KMS-11 (cell line): ENCODE measurements around the gene MATK.
"Not testable (repeated sequence)": the region's sequence is repeated elsewhere in the genome, so short reads cannot be mapped to it uniquely, and the experiment has no call there.

Experiments
- H2AFZ ChIP-seq: fragments of 200-600 bp; sonication (generic); 2 replicates; pipeline ENCODE4 v1.6.1; 2016; ENCODE audit warnings: antibody characterized with exemption, mixed run types, low read depth
- H3K27ac ChIP-seq: fragments of 200-600 bp; sonication (generic); 2 replicates; pipeline ENCODE4 v1.6.1; 2016; ENCODE audit warnings: mild to moderate bottlenecking, mixed run types
- H3K27me3 ChIP-seq: fragments of 200-600 bp; sonication (generic); 2 replicates; pipeline ENCODE4 v1.6.1; 2017; ENCODE audit warnings: mild to moderate bottlenecking, low read depth, mixed run types, moderate library complexity; ENCODE audit not compliant: insufficient read depth
- H3K36me3 ChIP-seq: fragments of 200-600 bp; sonication (generic); 2 replicates; pipeline ENCODE4 v1.6.1; 2017; ENCODE audit warnings: mild to moderate bottlenecking, mixed run types; ENCODE audit not compliant: insufficient read depth
- H3K4me1 ChIP-seq: fragments of 200-600 bp; sonication (generic); 2 replicates; pipeline ENCODE4 v1.6.1; 2016; ENCODE audit warnings: mild to moderate bottlenecking, low read depth, mixed run types; ENCODE audit not compliant: poor library complexity, severe bottlenecking
- H3K4me2 ChIP-seq: fragments of 200-600 bp; sonication (generic); 2 replicates; pipeline ENCODE4 v1.7.0; 2016; ENCODE audit warnings: mild to moderate bottlenecking, mixed run types
- H3K4me3 ChIP-seq: fragments of 200-600 bp; sonication (generic); IDR thresholded peaks from 2 replicates; pipeline ENCODE4 v1.6.1; 2017; ENCODE audit warnings: low read depth, low read length, mixed read lengths; ENCODE audit not compliant: insufficient read depth
- H3K79me2 ChIP-seq: fragments of 200-600 bp; sonication (generic); 2 replicates; pipeline ENCODE4 v1.6.1; 2016; ENCODE audit warnings: low read depth, mixed run types; ENCODE audit not compliant: insufficient read depth
- H3K9ac ChIP-seq: fragments of 200-600 bp; sonication (generic); 2 replicates; pipeline ENCODE4 v1.6.1; 2016; ENCODE audit warnings: mild to moderate bottlenecking, mixed run types
- H4K20me1 ChIP-seq: fragments of 200-600 bp; sonication (generic); 2 replicates; pipeline ENCODE4 v1.6.1; 2016; ENCODE audit warnings: mild to moderate bottlenecking, mixed run types; ENCODE audit not compliant: insufficient read depth
- TF ChIP-seq, protein P1 (sequence below): fragments of 200-600 bp; sonication (generic); conservative IDR thresholded peaks from 2 replicates; pipeline ENCODE4 v1.6.1; 2017; ENCODE audit warnings: low read depth, mild to moderate bottlenecking, antibody characterized with exemption, low read length, moderate library complexity, mixed read lengths

MATK gene

DNA sequence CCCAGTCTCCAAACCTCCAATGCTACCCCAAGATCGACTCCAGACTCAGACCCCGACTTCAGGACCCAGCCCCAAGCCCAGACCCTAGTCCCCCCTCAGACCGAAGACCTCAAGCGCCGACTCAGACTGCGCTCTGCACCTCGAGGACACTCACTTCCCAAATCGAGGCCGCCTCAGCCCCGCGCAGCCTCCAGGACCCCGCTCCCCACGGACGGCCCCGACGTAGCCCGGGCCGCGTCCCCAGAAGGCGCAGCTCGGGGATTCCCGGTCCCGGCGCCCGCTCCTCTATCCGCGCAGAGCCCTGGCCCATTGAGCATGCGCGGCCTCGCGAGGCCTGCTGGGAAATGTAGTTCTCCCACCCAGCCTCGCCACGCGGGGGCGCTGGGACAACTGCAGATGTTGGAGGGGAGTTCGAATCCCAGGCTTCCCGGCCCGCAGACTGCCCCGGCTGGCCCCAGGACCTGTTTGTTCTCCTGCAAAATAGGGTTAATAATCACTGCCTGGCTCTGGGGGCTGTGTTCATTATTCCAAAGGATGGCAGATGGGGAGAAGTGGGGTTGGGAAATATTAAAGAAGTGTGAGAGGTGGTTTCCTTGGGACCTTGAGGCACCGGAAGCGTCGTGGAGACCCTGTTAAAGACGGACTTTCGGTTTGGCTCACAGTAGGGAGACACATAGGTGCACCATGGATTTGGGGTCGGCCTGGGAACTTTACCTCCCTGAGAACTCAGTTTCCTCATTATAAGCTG, 24.6 kb downstream of the MATK start, which contains the start of gene APBA3:
APBA3 (minus strand) TSS at position 311 of the 748 bp plus-strand sequence. CDS start 1,428 bp downstream, outside the sequence.
- peak within 1 kb of the TSS; percentile 90 for H3K9ac ChIP-seq
- no peaks in the 10 kb centered on the region for H4K20me1 ChIP-seq
- peak within 1 kb of the TSS; percentile 91 for H3K27ac ChIP-seq
- peak within 1 kb of the TSS; percentile 80 for H3K4me2 ChIP-seq
- peaks cover 10% of the 10 kb centered on the region; the same call in 1 of the 2 replicates for H3K79me2 ChIP-seq
- no peaks in the 10 kb centered on the region for H3K36me3 ChIP-seq
- H3K27me3 ChIP-seq = no peaks in the 10 kb centered on the region
- peak within 1 kb of the TSS; percentile 86 for H2AFZ ChIP-seq
- peaks cover 23% of the 10 kb centered on the region for H3K4me1 ChIP-seq
- TF ChIP-seq, protein P1, sequence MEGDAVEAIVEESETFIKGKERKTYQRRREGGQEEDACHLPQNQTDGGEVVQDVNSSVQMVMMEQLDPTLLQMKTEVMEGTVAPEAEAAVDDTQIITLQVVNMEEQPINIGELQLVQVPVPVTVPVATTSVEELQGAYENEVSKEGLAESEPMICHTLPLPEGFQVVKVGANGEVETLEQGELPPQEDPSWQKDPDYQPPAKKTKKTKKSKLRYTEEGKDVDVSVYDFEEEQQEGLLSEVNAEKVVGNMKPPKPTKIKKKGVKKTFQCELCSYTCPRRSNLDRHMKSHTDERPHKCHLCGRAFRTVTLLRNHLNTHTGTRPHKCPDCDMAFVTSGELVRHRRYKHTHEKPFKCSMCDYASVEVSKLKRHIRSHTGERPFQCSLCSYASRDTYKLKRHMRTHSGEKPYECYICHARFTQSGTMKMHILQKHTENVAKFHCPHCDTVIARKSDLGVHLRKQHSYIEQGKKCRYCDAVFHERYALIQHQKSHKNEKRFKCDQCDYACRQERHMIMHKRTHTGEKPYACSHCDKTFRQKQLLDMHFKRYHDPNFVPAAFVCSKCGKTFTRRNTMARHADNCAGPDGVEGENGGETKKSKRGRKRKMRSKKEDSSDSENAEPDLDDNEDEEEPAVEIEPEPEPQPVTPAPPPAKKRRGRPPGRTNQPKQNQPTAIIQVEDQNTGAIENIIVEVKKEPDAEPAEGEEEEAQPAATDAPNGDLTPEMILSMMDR = peak; percentile 81
- H3K4me3 ChIP-seq = no peak within 1 kb of the TSS

DNA sequence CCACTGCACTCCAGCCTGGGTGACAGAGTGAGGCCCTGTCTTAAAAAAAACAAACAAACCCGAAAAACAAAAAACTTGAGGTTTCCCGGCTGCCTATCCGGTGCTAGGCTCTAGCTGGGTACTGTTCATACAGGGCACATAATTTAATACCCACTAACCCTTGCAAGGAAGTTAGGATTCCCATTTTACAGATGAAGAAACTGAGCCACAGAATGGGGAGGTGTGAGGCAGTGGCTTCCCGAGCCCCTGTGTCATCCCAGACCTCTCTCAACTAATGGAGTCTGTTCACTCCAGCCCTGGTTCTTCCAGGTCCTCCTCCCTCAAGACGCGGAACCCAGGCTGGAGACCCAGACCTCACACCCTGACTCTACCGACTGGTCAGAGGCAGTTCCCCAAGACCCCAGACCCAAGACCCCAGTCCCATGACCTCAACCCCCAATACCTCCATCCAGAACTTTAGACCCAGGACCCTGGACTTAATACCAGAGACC, 25.3 kb downstream of the MATK start:
- peak overlapping the region; percentile 90 for H3K9ac ChIP-seq
- H3K4me3 ChIP-seq = no peak overlapping the region
- no peaks in the 10 kb centered on the region for H3K36me3 ChIP-seq
- peak overlapping the region; percentile 80 for H3K4me2 ChIP-seq
- H3K27me3 ChIP-seq = no peaks in the 10 kb centered on the region
- no peaks in the 10 kb centered on the region for H4K20me1 ChIP-seq
- peak overlapping the region; percentile 65 for H3K27ac ChIP-seq
- TF ChIP-seq, protein P1 = no peak
- H3K79me2 ChIP-seq = peaks cover 10% of the 10 kb centered on the region; the same call in 1 of the 2 replicates
- peaks cover 23% of the 10 kb centered on the region for H3K4me1 ChIP-seq
- H2AFZ ChIP-seq = peak overlapping the region; percentile 86

DNA sequence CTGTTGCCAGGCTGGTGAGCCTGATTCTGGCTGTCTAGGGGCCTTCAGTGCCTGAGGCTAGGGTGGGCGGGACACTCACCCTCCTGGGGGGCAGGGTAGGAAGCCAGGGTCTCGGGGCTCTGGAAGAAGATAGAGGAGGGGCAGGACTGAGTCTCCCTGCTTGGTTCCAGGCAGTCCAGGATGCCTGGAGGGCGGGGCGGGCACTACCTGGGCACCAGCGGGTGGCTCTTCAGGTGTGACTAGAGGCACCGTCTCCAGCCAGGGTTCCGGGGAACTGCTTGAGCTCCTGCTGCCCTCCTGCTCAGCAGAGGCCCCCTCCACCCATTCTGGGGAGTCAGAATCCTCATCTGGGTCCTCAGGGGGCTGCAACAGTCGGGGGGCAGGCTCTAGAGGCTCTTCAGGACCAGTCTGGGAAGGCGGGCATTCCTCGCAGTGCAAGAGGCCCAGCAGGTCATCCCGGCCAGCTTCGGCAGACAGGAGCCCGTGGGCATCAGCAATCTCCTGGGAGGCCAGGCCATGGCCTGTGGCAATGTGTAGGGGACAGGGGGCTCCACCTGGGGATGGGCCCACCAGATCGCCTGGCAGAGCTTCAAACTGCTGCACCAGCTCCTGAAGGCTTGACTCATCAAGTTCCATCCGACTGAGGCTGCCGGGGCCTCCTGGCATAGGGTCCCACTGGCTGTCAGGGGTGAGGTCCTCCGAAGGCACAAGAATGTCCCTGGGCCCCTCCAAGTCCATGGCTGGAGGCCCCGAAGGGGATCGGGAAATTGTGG, 26.5 kb downstream of the MATK start:
- H3K27ac ChIP-seq = no peak overlapping the region
- no peaks in the 10 kb centered on the region for H3K27me3 ChIP-seq
- TF ChIP-seq, protein P1 = no peak
- no peak overlapping the region for H3K9ac ChIP-seq
- no peaks in the 10 kb centered on the region for H3K36me3 ChIP-seq
- no peak overlapping the region for H2AFZ ChIP-seq
- H3K4me1 ChIP-seq = peaks cover 23% of the 10 kb centered on the region
- H3K4me2 ChIP-seq = no peak overlapping the region; the same call in 1 of the 2 replicates
- no peaks in the 10 kb centered on the region for H4K20me1 ChIP-seq
- peaks cover 10% of the 10 kb centered on the region; the same call in 1 of the 2 replicates for H3K79me2 ChIP-seq
- H3K4me3 ChIP-seq = no peak overlapping the region

DNA sequence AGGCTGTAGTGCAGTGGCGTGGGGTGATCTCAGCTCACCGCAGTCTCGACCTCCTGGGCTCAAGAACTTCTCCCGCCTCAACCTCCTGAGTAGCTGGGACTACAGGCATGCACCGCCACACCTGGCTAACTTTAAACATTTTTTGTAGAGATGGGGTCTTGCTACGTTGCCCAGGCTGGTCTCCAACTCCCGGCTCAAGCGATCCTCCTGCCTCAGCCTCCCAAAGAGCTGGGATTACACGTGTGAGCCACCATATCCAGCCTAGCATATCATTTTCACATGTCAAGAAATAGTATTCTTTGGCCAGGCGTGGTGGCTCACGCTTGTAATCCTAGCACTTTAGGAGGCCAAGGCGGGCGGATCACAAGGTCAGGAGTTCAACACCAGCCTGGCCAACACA, 27.9 kb downstream of the MATK start:
- H3K79me2 ChIP-seq, H3K4me2 ChIP-seq, H4K20me1 ChIP-seq, H3K27ac ChIP-seq, H3K9ac ChIP-seq, H2AFZ ChIP-seq, H3K4me3 ChIP-seq, H3K27me3 ChIP-seq, H3K36me3 ChIP-seq: not testable (repeated sequence)
- peaks cover 19% of the 10 kb centered on the region for H3K4me1 ChIP-seq

DNA sequence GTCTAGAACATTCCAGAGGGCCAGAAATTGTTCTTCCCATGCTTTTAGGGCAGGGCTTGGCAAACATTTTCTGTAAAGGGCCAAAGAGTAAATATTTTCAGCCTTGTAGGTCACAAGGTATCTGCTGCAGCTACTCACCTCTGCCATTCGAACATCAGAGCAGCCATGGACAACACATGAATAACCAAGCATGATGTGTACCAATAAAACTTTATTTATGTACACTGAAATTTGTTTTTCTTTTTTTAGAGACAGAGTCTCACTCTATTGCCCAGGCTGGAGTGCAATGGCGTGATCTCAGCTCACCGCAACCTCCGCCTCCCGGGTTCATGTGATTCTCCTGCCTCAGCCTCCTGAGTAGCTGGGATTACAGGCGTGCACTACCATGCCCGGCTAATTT, 28.5 kb downstream of the MATK start:
- H3K4me1 ChIP-seq = peaks cover 16% of the 10 kb centered on the region
- not testable (repeated sequence) for H3K4me2 ChIP-seq

More for the DNA sequence above, 28.5 kb downstream of the MATK start:
- not testable (repeated sequence) for H3K79me2 ChIP-seq, H3K36me3 ChIP-seq, H3K4me3 ChIP-seq, H3K9ac ChIP-seq, H2AFZ ChIP-seq, H4K20me1 ChIP-seq, H3K27ac ChIP-seq, H3K27me3 ChIP-seq
